CD4-positive, alpha-beta T cell treated with Interleukin-2 at 100 ng/mL for 4 hours (primary cell): ENCODE measurements around the gene FPGS.
"Not testable (repeated sequence)": the region's sequence is repeated elsewhere in the genome, so short reads cannot be mapped to it uniquely, and the experiment has no call there.

ENCODE experiments used
- DNase-seq: peaks from one replicate; pipeline ENCODE4 v3.0.0-alpha.2; 2020; ENCODE audit warnings: low spot score

The FPGS gene

GRCh38 chr9:127838375-127839078 is 35.8 kb downstream of the FPGS start:
- no peak for DNase-seq

- no peak for DNase-seq
Measured at GRCh38 chr9:127841087-127841835, 38.6 kb downstream of the FPGS start.

- DNase-seq, result no peak
Measured at GRCh38 chr9:127844821-127845359, 42.2 kb downstream of the FPGS start.

- not testable (repeated sequence) for DNase-seq
Measured at GRCh38 chr9:127845619-127846018, 42.9 kb downstream of the FPGS start.

GRCh38 chr9:127846443-127847177 is 43.9 kb downstream of the FPGS start:
- no peak for DNase-seq

GRCh38 chr9:127847178-127847510 is 44.5 kb downstream of the FPGS start:
- no peak for DNase-seq

GRCh38 chr9:127847833-127848755 is 45.4 kb downstream of the FPGS start:
- no peak for DNase-seq

GRCh38 chr9:127848756-127849504 is 46.2 kb downstream of the FPGS start:
- no peak for DNase-seq

GRCh38 chr9:127850286-127850830 is 47.7 kb downstream of the FPGS start:
- DNase-seq, result no peak

GRCh38 chr9:127852829-127853228 is 50.1 kb downstream of the FPGS start:
- DNase-seq, result no peak

- no peak for DNase-seq
Measured at GRCh38 chr9:127853312-127854183, 50.9 kb downstream of the FPGS start.

- no peak for DNase-seq
Measured at GRCh38 chr9:127854184-127854806, 51.6 kb downstream of the FPGS start, which contains the start of gene ENG. Gene ENG (minus strand): TSS chr9:127854658. CDS start chr9:127854355, 303 bp downstream.

- no peak for DNase-seq
Measured at GRCh38 chr9:127854960-127855359, 52.3 kb downstream of the FPGS start.

GRCh38 chr9:127855522-127855921 is 52.8 kb downstream of the FPGS start:
- no peak for DNase-seq

GRCh38 chr9:127856094-127856728 is 53.5 kb downstream of the FPGS start:
- no peak for DNase-seq

GRCh38 chr9:127856729-127857116 is 54.0 kb downstream of the FPGS start:
- DNase-seq, result no peak

- no peak for DNase-seq
Measured at GRCh38 chr9:127857278-127857677, 54.6 kb downstream of the FPGS start.

GRCh38 chr9:127858041-127858512 is 55.4 kb downstream of the FPGS start:
- no peak for DNase-seq
